ENCODE data around the gene SUMF1.

Gene SUMF1

DNA sequence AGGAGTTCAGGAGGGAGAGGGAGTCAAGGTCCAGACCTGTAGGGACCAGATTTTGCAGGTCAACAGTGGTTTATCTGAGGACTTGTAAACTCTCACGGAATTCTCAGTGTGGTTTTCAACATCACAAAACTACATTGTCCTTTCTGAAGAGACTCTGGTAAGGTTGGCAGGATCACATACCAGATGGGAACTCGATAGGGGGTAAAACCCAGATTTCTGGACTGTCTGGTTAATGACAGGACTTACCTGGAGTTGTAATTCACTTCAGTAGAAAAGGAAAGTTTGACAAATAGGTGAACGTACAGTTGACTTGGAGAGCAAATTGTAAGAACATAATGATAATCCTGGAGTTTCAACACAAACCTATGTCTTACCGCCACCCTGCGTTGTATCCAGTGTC is 31.4 kb upstream of the SUMF1 start:
- H3K27ac ChIP-seq = no peak overlapping the region
- no peak for DNase-seq (ENCODE audit: low read depth, low spot score)

DNA sequence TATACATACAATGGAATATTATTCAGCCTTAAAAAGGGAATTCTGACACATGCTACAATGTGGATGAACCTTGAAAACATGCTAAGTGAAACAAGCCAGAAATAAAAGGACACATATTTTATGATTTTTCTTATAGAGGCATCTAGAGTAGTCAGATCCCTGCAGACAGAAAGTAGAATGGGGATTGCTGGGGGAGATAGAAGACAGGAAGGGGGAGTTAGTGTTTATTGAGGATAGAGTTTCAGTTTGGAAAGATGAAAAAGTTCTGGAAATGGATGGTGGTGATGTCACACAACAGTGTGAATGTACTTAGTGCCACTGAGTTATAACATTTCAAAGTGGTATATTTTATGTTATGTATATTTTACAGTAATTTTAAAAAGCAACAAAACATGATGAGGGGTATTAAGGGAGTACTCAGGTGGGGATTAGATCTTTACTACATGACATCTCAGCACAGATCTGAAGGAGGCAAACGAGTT is 30.8 kb upstream of the SUMF1 start:
- DNase-seq (ENCODE audit: low read depth, low spot score) = no peak
- H3K27ac ChIP-seq = no peak overlapping the region

DNA sequence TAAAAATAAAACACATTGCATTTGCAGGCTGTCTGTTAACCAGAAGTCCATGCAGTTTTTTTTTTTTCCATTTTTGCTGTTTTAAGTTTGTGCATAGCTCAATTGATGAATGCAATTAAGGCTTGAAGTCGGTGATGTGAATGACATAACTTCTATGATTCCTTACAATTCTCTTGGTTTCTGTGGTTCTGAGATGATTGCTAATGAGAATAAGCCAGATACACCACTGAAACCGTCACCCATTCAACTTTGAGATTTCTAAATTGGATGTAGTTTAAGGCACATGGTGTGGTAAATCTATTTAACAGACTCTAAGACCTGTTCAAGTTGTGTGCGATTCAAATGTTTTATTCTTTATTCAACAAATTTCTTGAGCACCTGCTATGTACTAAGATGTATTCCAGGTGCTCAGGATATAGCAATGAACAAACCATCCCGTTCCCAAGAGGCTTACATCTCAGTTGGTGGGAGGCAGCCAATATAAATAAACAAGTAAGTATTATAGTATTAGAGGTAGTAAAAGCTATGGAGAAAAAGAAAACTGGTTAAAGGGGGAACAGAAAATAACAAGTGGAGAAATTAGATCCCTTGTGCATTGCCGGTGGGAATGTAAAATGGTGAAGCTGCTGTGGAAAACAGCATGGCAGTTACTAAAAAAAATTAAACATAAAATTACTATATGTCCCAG is 30.1 kb upstream of the SUMF1 start:
- H3K27ac ChIP-seq = no peak overlapping the region
- no peak for DNase-seq (ENCODE audit: low read depth, low spot score)

DNA sequence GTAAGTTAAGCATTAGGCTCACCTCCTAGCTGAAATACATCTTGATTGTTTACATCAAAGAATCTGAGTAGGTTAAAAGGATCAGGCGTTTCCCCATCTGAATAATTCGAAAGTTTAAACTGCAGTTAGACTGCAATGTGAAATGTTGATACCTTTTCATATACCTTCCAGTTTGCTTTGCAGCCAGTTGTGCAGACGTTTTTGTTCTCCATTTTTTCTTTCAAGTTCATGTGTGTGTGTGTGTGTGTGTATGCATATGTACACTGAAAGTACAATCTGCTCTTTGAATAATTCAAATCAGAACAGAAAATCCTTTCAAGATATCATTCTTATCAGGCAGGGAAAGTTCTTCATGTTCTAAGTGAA is 29.0 kb upstream of the SUMF1 start:
- no peak overlapping the region for H3K27ac ChIP-seq
- no peak for DNase-seq (ENCODE audit: low read depth, low spot score)

DNA sequence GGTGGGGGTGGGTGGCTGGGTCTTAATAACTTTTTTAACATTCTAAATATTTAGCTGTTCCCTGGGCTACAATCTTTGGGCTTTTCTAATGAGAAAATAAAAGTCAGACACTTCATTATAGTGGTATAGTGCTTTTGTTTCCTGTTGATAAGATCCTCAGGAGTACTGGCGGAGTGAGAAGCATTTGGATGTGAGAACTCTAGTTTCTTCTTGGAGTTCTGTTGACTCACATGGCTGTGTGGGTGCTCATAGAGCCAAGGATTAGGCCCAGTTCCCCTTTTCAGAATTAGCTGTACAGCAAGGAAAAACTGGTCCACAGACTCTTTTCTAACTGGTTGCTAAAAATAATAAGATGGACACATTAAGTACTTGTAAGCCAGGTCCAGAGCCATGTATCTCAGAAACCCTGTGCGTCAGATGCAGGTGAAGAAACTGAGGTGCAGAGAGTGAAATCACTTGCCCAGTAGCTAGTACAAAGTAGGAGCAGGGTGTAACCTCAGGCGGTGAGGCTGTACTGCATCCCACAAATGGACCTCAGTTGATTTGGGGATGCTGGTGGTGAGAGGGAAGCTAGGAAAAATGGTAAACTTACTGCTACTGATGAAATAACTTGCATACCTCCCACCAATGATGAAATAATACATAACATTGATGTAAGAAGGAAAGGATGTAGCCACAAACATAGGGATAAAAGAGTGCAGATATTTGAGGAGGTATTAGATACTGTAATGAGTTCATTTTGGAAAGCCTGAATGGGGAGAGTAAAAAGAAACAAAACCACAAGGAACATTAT is 28.4 kb upstream of the SUMF1 start:
- DNase-seq (ENCODE audit: low read depth, low spot score) = no peak
- H3K27ac ChIP-seq = no peak overlapping the region

DNA sequence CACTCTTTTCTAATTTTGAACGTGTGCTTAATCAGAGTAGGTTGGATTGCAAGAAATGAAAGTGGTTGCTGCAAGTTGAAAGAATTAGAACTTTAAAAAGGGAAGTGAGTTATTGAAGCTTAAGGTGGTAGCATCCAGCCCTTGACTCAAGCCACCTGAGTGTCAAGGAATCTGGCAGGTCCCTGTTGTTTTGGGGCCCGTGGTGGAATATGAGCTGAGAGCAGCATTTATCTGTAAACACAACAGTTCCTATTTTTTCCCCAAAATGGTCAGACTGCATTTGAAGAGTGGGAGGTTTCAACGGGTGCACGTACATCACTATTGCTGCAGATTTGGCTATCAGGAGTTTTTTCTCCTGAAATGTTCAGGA is 27.8 kb upstream of the SUMF1 start:
- H3K27ac ChIP-seq = no peak overlapping the region
- DNase-seq (ENCODE audit: low read depth, low spot score) = no peak

DNA sequence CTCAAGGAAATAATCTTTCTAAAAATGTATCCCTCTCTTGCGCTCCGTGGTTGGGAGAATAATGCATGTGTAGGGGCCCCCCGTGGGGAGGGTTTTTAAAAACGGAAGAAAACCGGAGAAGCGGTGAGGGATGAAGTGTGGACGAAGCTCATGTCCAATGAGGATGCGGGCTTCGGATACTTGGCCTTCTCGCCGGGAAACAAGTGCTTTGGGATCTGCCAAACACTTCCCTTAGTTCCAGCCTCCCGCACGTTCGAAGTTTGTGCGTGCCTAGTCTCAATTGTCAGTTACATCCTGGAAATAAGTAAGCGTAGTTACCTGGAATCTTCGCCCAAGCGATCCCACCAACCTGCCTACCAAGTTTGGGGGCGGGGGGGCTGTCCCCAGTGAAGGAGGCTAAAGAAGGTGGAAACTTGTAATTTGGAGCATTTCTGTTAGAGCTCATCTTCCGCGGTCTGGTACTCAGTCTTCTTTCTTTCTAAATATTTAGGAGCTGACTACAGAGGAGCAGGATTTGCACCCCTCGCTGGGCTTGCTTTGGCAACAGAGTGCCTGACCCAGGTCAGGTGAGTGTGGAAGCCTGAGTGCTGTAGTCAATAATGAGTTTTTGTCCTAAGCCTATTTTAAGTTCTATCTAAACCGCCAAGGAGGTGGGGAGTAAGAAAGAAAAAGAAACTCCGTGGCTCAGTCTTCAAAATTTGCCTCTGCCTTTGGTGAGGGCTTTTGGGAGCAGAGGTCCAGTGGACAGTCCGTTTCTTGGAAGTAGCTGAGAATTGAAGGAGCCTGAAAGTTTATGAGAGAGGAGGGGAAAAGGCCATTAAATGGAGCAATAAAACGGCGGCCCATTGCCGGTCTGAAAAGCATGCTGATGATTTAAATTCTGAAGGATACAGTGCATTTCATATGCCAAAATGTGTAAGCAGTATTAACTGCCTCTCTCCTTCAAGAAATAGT is 27.1 kb upstream of the SUMF1 start:
- DNase-seq (ENCODE audit: low read depth, low spot score) = no peak
- no peak overlapping the region for H3K27ac ChIP-seq

DNA sequence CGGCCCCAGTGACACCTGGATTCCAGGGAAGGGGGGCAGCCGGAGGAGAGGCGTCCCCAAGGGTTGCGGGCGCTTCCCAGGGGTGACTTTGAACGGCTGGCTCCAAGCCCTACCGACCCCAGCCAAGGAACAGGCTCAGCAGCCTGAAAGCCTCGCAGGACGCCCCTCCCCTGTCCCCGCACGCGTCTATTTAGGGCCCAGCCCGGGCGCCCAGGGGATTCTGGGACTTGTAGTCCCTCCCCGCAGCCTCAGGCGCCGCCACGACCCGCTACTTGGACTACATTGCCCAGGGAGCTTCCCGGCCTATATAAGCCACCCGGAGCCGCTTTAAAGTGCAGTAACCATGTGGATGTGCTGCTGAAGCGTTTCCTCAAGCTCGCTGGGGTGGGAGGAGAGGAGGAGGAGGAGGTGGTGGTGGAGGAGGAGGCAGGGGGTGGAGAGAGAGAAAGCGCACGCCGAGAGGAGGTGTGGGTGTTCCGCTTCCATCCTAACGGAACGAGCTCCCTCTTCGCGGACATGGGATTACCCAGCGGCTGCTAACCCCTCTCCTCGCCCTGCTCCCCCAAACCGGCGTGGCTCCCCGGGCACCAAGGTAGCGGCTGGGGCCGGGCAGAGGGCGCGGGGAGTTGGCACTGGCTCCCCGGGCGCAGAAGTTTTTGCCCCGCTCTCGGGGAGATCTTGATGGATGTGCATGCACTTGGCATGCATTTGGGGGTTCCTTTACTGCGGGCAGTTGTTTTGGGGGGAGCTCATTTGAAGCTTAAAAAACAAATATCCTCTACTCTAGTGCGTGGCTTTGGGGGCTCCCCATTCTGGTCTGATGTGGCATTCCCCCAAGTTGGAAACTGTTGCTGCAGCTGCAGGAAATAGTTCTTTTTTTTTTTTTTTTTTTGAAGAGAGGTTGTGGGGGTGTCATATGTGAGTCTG is 26.2 kb upstream of the SUMF1 start, which contains the start of gene ITPR1:
TSS of gene ITPR1 (plus strand) at position 335 of the 927 bp plus-strand sequence. CDS start 23,144 bp downstream, outside the sequence.
- peak within 1 kb of the TSS; percentile 53 for H3K27ac ChIP-seq
- peak; percentile 90 for DNase-seq (ENCODE audit: low read depth, low spot score)

DNA sequence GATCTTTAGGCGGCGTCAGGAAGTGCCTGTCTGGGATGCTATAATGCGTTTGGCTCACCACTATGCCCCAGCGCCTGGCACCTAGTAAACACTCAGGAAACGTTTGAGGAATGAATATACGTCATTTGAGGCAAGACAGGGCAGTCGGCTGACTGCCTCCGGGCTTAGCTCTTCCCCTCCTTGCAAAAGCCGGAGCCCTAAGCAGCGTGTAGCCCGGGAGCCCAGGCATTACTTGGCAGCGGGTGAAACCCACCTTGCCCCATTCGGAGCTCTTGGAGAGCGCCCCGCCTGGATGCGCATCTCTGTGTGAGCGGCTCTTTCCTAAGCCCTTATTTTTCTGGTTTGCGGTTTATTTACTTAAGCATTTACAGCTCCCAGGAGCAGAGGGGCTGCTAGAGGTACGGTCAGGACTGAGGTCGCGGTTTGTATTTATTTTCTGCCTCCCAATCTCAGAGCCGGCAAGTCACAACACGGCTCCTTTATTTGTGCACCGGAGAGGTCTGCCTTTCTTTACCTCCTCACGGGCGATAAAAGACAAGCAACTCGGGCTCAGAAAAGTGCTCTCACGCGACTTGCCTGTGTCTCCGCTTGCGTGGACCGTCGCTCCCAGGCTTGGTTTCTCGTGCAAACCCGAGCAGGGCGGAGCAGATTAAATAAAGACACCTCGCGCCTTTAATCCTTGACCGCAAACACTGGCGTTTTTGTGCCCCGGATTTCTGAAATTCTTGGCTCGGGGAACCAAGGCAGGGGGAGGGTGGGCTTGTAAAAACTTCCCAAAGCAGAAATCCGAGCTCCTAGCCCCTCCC is 25.3 kb upstream of the SUMF1 start:
- H3K27ac ChIP-seq = peak overlapping the region; percentile 53
- peak; percentile 36 for DNase-seq (ENCODE audit: low read depth, low spot score)

DNA sequence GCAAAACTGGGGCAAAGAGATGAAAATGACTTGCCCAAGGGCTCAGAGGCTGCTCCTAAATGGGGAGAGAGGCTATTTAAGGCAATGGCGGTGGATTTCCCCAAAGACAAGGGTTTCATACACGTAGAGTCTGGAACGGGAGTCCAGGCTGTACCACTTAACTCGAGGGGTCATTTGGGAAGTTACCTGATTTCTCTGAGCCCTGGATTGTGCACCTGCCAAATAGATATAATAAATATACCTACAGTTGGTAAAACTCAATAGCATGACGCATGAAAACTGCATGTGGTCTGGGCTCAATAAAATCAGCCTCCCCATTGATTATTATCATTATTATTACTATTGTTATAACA is 24.8 kb upstream of the SUMF1 start:
- no peak for DNase-seq (ENCODE audit: low read depth, low spot score)
- no peak overlapping the region for H3K27ac ChIP-seq

DNA sequence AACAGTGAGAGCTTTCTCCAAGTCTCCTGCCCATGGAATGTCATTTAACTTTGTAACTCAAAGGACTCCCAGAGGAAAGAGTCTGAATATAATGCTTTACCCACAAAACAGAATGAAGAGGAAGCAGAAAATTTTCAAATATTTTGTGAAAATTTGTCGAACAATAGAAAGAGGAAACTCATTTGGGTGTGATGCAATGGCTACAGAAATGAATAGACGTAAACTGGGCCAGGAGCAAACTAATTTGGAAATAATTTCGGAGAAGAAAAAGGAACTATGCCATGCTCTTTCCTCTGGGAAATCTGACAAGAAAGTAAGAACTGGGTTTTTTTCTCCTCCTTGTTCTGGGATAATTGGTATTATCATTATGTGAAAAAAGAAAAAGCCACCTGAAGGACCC is 11.2 kb upstream of the SUMF1 start:
- H3K27ac ChIP-seq = no peak overlapping the region
- no peak for DNase-seq (ENCODE audit: low read depth, low spot score)

DNA sequence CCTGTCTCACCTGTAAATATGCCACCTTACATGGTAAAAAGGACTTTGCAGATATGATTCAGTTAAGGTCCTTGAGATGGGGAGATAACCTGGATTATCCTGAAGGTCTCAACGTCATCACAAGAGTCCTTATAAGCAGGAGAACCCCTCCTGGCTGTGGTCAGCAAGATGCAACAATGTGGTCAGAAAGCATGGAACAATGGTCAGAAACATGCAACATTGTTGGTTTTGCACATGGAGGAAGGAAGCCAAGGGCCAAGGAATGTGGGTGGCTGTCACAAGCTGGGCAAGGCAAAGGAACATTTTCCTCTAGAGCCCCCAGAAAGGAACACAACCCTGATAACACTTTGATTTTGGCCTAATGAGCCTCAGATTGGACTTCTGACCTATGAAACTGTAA is 9.4 kb upstream of the SUMF1 start:
- H3K27ac ChIP-seq = no peak overlapping the region
- no peak for DNase-seq (ENCODE audit: low read depth, low spot score)

DNA sequence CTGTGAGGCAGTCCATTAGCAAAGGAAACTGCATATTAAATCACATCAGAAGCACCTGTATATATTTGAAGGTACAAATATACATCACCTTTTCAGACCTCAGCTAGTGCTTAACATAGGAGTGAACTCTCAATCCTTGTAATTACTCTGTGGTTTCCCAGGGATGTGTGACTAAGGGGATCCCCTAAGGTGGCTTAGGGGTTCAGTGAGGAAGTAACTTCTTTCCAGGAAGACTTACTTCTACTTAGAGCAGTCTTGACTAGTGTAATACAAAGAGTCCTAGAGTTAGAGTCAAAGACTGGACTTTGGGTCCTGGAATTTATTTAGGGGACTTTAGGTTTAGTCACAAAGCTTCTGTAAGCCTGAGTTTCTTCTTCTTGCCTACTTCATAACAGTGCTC is 8.7 kb upstream of the SUMF1 start:
- no peak overlapping the region for H3K27ac ChIP-seq
- no peak for DNase-seq (ENCODE audit: low read depth, low spot score)

DNA sequence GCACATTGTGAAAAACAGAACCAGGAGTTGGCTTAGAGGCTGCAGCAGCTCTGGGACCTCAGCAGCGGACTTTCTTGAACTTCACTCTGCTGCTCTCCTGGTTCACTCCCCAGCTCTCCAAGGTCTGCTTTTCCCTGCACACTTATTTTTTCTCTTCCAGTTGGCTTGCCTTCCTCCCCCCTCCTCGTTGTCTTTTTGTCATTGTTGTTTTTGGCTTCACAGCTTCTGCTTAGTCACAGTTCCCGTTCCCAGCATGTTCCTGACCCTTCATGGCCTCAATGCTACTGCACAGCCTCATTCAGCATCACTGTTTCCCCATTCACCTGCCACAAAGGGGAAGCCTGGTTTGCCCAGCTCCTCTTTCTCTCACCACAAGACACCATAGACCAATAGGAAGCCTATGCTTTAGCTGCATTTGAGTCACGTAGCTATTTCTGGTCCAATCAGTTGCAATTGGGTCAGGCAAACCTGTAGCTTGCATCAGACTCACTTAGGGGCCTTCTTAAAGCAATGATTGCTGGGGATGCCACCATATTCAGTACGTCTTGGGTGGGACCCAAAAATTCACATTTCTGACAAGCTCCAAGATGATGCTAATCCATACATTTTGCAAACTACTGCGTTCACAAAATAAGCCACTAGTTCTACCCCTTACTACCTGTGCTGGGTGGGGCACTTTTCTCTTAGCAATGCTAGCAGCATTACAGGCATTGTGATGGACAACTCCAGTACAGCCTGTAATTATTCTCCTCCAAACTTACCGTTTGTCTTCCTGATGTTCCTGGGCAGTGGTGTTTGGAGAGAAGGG is 7.8 kb upstream of the SUMF1 start:
- DNase-seq (ENCODE audit: low read depth, low spot score) = no peak
- H3K27ac ChIP-seq = no peak overlapping the region

DNA sequence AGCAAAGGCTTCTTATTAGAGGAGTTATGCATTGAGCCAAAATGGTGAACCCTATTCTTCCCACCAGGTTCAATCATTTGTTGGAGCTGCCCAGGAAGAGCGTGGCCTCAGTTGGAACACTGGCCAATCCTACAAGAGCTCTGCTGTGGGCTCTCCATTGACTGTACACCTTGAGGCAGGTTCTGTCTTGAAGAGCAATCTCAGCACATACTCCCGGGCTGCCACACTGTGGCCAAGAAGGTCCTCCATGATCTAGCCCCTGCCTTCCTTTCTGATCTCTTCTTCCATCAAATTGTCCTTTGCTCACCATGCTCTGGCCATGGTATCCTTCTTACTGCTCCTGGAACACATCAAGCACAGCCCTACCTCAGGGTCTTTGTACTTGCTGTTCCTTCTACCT is 5.7 kb upstream of the SUMF1 start:
- H3K27ac ChIP-seq = no peak overlapping the region
- no peak for DNase-seq (ENCODE audit: low read depth, low spot score)

DNA sequence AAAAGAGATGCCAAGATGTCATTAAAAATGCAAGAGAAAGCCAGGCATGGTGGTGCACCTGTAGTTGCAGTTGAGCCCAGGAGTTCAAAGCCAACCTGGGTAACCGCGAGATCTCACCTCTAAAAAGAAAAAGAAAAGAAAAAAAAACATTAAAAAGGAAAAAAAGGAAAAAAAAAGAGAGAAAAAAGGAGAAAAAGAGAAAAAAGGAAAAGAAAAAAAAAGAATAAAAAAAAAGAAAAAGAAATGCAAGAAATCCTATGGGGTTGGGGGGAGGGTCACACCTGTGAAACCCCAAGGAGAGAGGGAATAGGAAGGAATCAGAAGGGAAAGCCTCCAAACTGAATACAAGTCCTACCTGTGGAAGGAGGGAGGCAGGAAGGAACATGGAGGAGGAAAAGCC is 5.2 kb upstream of the SUMF1 start:
- no peak for DNase-seq (ENCODE audit: low read depth, low spot score)
- no peak overlapping the region for H3K27ac ChIP-seq

DNA sequence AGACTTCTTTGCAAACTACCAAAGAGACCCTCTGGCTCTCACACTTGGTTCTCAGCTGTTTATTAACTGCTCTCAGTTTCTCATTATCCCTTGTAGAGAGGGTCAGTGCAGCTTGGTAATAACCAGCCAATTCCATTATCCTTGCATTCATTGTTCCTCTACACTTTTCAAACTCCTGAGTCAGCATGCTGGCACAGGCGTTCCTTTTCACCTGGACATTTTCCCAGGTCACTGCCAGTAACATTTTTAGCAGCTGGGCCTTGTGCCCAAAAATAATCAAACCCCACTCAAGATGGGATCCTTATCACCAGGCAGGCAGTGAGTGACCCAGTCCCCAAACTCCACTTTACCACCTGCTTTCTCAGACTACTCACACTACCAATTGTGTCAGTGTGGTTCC is 4.8 kb upstream of the SUMF1 start:
- DNase-seq (ENCODE audit: low read depth, low spot score) = no peak
- no peak overlapping the region for H3K27ac ChIP-seq

DNA sequence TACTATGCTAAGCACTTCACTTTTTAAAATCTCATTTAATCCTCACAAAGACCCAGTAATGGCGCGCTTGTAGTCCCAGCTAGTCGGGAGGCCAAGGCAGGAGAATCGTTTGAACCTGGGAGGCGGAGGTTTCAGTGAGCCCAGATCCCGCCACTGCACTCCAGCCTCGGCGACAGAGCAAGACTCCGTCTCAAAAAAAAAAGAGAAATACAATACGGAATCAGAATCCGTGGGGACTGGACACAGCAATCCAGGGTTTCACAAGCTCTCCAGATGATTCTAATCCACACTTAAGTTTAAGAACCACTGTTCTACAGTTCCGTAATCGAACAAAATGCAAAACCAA is 426 bp upstream of the SUMF1 start:
- no peak for DNase-seq (ENCODE audit: low read depth, low spot score)
- H3K27ac ChIP-seq = peak overlapping the region; percentile 83

All from epithelial cell of prostate (primary cell).